ENCODE results near the gene NKD2.

Gene NKD2

DNA sequence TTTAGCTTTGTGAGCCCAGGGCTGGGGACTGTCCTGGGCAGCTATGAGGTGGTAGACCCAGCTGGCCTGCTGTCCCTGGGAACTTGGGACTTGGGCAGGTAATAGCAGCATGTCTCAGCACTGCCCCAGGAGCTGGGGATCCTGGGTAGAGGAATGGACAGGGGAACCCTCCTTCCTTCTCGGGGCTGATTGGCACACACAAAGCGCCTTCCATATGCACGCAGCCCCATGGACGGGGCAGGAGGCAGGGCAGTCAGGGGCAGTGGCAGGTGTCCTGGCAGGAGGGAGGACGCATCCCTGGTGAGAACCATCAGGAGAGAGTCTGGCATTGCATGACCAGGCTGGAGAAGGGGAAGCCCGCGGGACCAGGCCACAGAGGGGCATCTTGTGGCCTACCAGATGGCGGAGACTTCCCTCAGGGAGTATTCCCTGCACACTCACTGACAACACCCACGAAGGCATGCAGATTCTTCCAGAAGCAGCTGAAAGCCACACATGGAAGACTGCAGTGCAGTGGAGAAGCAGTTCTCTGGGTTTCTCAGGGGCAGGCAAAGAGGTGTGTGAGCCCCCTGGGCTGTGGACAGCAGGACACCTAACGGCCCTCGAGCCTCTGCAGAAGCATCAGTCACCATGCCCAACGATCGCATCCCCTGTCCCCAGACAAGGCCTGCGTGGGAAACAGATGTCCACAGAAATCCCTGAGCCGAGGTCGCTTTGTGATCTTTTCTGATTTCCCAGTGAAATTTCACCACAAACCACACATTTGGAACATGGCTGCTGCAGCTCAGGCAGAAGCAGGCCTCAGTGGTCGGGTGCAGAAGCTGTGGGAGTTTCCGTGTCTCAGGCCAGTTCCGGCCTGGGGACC, 7.0 kb upstream of the NKD2 start:
- DNase-seq: no peak

DNA sequence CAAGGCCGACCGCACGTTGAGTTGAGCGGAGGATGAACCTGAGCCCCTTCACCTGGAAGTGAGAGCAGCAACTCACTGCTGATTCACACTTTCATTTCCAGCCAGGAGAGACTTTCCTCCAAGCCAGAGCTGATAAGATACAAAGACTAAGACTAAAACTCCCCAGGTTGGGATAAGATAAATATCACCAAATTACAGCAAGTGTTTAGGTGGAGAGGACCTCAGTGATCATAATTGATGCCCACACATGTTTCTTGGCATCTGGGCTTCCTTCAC, 6.4 kb upstream of the NKD2 start:
- DNase-seq: no peak

DNA sequence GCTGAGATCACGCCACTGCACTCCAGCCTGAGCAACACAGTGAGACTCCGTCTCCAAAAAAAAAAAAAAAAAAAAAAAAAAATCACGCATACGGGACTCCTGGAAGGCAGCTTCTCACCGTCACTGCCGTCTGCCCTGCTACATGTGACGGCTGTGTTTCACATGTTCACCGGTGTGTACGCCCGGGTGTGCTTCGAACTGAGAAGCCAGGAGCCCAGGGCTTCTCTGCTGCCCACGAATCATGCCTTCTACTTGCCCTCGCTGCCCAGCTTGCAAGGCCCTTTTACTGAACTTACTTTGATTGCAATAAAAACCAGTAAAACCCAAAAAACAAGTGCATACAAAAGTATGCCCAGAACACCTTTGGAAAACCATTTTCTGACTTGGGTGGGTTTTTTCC, 5.8 kb upstream of the NKD2 start:
- no peak for DNase-seq

DNA sequence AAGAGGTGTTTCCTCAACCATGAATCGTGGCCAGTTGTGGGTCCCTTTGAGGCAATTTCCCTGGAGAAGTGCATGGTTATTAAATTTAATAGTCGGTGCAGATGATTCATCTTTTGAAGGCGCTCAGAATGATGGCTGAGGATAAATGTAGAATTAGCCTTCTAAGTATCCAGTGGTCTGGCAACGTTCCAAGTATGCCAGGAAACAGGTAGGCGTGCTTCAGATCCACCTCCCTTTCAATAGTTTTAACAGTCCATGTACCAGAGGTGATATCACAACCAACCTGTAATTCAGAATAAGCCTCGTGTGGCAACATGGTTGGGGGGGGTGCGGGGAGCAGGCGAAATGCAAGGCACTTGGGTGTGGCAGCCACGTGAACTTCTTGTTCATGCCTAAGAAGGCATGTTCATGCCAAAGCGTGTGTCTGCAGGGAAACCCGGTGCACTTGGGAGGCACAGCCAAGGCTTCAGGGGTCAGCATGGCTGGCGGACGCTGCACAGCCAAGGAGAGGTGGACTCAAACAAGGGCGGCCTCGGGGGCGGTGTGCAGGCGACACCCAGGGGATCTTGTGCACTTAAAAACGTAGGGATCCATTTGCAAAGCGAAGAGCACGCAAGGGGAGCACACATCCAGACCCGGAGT, 5.2 kb upstream of the NKD2 start:
- DNase-seq: peak; percentile 13

DNA sequence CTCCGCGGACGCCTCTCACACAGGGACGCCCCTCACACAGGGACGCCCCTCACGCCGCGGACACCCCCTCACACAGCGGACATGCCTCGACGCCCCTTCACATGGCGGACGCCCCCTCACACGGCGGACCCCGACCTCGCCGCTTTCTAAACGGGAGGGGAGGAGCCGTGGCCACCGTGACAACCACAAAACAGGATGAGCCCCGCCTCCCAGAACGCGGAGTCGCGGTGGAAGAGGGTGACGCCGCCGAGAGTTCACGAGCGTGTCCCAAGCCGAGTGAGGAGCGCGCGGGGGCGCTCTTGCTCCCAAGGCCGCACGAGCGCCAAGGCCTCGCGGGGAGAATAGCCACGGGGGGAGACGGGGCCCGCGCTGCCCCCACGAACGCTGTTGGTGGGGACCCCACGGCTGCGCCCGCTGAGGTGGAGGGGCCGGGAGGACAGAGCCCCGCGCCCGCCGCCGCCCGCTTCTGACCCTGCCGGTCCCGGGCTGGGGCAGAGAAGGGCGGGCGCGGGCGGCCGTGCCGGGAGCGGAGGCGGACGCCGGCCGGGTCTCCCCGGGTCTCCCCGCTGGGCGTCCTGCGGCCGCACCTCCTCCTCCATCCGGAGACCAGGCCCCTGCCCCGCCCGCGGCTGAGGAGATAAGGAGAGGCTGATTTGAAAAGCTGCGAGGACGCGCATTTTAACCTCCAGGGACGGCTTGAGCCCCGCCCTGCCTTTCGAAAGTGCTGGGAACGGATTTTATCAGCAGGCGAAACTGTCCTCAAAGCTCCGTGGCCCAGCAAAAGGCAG, 3.9 kb upstream of the NKD2 start:
- DNase-seq: peak; percentile 18

DNA sequence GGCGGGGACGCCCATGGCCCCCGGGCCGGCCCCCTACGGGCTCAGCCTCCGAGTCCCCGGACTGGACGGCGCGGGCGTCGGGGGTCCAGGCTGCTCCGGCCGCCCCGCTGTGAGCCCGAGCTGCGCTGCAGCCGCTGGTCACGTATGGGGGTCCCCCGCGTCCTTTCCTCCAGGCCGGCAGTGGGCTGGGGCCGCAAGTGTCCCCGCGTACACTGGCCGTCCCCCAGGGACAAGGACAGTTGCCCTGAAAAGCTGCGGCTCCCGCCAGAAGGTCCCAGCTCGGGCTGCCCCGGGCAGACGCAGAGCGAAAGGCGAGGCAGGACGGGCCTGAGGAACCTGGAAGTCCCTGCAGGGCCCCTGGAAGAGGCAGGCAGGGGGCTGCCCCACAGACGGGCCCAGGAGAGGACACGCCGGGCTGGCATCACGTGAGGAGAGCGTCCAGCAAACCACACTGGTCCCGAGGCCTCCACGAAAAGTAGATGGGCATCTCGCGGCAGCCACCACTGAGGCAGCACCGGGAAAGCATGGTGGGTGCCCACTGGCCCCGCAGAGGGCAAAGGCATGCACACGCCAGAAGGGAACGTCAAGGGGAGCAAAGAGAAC, 3.3 kb upstream of the NKD2 start:
- DNase-seq: no peak

DNA sequence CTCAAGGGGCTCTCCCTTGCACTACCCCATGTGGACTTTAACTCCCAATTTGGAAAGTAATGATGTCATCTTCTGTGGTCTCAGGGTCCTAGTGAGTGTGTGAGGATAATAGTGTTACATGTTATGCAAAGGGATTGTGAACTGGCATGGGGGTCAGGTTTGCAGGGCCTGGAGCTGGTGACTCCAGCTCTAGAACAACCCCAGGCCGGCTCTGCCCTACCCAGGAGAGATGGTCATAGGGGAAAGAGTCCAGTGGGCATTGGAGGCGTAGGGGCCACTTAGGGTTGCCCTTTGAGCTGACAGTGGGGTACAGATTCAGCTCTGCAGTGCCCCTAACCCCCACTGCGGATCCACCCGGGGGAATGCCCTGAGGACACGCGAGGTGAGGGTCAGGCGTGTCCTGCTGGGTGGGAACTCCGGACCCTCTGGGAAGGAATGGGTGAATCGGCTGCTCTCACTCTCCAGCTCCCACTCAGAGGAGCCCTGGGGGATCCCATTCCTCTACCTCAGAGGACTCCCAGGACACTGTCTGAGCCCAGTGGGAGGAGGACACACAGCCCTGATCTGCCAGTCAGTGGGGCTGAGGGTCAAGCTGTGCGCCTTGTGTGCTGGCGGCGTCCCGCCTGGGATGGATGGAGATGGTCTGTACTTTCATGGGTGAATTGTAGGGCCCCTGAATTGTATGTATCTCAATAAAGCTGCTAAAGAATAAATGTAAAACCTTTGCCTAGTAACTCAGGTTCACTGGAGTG, 2.5 kb upstream of the NKD2 start:
- no peak for DNase-seq

DNA sequence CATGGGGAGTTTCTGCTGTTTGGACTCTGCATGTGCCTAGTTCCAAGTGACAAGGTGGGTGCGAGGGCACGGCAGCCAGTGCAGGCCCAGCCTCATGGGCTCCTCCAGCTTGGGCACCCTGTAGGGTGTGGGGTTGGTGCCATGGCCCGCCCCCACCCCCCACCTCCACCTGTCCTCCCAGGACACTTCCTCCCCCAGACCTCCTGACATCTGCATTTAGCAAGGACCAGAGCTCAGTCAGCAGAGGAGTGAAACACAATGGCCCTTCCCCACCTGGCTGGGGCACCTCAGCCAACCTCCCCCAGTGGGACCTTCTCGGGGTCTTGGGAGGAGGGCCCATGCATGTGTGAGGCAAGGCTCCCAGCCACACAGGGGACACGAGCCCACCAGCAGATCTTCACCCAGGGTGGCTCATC, 1.9 kb upstream of the NKD2 start:
- no peak for DNase-seq

DNA sequence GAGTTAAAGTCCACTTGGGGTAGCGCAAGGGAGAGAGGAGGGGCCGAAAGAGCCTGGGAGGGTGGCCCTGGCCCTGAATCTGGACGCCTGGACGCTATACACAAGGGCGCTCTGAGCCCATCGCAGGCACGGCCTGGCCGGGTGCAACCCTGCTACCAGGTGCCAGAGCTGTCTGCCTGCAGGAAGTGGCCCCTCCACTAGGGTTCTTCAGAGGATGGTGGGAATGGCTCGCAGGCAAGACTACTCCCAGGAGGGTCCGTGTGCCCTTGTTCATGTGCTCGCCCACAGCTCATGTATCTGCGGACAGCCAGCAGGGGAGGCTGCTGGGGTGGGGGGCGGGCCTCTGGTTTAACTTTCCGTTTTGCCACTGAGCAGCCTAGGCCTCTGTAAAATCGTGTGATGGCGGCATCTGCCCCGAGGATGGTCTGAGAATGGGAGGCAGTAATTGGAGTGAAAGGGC, 1.4 kb upstream of the NKD2 start:
- no peak for DNase-seq

DNA sequence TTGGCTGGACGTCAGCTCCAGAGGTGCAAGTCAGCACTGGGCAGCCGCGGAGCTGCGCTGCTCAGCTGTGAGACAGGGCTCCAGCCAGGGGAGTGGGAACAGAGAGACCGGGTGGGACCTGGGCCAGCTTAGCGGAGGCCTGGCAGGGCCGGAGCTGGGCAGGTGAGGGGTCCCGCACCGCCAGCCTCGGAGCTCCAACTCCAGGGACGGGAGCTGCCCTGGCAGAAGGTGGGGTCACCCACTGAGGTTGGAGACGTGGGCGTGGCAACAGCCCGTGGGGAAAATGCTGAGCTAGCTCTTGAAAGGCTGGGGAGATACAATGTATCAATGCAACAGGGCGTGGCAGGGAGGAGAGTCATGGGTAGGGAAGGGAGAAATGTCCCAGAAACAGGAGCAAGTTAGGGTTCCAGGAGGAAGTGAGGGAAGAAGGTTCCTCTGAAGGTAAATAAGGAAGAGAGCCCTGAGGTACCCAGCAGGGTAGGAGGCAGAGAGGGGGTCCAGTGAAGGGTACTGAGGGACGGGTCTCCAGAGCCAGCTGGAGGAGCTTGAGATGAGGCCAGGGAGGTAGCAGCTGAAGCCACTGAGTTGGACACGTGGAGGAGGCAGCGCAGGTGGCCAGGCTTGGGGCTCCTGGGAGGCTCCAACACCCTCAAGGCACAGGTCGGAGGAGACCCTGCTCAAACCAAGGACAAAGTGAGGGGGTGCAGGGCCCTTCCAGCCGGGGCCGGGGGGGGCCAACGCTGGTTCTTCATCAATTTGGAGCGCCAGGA, 736 bp upstream of the NKD2 start:
- DNase-seq: no peak

DNA sequence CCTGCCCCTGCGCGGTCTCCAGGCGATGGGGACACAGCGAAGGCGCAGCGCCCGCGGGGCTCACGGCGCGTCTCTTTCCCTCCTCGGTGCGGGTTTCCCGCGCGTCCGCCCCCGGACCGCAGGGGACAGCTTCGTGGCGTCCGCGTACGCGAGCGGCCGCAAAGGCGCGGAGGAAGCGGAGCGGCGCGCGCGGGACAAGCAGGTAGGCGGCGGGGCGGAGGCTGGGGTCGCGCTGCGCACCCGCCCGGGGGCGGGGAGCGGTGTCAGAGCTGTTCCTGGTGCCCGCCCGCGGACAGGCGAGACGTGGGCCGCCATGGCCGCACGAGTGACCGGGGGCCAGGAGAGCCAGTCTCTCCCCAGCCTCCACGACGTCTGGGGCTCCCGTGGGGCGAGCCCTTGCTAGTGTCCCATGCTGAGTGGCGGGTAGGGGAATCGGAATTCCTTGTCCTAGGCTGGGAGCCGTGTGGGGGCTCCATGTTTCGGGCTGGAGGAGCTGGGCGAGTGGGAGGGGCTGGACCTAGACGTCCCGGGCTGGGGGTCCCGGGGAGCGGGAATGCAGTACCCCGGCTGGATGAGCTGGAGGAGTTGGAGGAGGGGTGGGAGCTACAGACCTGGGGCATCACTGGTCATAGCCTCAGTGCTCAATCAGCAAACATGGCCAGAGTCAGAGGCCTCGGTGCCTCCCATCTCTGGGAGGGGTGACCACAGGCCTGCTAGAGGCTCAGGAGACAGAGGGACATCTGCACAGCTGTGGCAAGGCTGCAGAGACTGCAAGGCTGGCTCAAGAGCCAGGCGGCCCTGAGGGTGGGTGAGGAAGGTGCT, 968 bp downstream of the NKD2 start:
- no peak for DNase-seq

DNA sequence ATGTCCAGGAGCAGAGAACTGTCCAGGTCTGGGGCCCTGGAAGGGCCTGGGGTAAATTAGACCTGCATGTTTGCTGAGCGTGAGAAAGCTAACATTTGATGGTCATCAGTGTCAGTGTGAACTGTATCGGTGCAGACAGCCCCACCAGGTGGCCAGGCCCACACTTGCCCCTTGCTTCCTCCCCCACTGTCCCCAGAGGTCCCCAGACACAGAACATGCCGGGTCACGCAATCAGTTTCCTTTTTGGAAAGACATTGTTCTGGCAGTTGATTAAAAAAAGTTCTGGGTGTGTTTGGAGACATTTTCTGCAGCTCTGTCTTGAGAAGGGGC, 1.5 kb downstream of the NKD2 start:
- no peak for DNase-seq

DNA sequence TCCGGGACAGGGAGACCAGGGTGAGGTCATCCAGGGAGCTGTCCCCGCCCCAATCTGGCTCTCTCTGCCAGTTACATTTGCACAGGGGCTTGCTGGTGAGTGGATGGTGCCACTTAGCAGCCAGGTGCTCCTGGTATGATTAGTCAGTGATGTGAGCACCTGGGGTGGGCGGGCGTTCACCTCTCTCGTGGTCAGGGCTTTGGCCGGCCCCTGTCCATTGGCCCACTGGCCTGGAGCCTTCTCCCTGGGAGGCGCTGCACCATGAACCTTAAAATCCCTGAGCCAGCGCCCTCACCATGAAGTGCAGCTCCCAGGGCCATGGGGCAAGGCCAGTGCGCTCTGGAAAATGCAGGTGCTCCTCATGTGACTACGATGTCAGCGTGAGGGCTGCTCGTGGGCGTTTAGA, 2.0 kb downstream of the NKD2 start:
- DNase-seq: no peak

DNA sequence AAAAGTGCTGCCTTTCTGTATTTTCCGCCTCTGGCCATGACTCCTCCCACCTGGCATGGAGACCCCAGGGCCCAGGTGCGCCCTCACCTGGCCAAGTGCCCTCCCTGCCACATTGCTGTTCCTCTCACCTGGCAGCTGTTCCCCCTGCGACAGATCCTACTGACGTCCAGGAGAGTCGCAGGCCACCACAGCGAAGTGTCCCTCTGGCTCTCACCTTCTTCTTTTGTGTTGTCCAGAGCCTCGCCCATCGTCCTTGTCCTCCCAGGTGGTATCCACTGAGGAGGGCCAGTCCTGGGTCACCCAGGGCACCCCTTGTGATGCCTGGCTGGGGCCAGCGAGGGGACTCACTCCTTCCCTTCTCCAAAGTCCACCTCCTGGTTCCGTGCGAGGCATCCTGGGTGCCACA, 2.6 kb downstream of the NKD2 start:
- DNase-seq: peak; percentile 49

DNA sequence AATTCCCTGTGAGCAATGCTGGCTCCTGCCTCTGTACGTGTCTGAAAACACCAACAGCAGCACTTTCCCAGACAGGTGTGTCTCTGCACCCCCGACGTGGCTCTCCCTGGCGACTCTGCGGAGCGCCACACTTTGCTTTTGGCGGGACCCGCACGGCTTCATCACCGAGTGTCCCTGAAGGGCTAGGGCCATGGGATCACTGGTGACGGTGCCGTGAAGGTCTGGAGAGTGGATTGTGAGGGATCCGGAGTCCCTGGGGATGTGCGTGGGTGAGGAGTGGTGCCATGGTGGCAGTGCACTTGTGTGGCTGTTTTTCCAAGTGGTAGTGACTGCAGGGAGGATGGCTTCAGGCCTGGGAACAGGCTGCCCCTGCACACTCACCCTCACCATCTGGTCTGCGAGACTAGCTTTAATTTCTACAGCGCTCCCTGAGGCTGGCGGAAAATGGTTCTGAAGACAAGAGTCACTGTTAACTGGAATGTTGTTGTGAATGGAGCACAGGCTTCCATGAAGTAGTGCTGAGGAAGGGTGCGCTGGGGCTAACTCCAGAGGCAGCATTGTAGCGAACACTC, 3.2 kb downstream of the NKD2 start:
- DNase-seq: no peak

DNA sequence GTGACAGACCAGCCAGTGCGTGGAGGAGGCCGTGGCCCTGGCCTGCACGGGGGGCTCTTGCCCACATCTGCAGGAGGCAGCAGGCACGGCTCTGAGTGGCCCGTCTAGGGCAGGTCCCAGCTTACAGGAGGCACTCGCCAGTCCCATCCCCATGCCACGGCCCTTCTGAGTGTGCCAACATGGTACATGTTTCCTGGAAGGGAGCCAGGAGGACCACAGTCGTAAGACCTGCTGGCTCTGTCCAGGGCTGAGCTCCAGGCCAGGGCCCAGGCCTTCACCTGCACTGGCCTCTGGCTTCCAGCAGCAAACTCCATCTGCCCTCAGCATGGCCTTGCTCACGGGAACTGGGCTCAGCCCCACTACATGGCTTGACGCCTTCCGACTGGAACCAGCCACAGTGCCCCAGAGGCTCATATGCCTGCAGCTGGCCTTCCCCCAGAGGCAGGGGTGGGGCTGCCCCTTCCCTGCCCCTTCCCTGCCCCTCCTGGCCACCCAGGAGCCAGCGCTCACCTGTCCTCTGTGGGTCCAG, 3.8 kb downstream of the NKD2 start:
- DNase-seq: no peak

DNA sequence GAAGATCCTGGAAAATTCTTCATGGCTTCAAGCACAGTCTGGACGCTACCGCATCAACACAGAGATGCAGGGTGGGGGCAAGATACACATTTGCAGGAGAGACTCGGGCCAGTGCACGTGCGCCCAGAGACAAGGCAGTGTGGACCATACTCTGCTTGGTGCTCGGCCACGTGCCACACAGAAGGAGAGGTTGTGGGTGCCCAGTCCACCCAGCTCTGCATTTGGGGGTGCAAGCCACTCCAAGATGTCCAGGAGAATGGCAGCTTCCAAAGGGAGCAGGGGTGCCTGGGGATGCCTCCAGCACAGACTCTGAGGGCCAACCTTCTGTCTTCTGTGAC, 4.3 kb downstream of the NKD2 start:
- no peak for DNase-seq

DNA sequence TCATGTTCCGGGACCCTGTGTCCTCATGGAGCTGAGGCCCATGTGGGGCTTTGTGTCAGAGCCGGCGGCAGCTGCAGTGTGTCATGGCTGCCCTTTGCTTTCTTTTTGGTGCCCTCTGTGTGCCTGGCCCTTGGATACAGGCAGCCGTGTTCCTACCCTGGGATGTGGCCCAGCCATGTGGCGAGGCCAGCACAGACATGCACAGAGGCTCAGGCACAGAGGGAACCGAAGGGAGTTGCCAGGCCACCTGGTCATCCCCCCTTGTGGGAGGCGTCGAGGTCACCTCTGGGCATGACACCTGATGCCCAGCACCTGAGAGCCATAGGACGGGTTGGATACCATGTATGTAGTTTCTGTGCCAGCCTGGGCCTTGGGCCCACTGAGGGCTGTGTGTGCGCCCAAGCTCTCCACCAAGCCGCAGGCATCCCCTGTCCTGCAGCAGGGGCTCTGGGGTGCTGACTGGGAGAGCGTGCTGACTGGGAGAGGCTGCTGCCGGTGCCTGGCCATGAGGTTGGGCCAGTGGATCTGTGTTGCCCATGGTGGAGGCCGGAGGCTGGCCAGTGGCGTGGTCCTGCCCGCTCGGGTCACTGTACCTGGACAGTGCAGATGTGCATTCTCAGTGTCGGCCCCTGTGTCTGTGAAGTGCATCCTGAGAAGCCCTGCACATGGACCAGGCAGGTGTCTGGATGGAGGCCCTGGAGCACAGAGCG, 4.8 kb downstream of the NKD2 start:
- DNase-seq: no peak

DNA sequence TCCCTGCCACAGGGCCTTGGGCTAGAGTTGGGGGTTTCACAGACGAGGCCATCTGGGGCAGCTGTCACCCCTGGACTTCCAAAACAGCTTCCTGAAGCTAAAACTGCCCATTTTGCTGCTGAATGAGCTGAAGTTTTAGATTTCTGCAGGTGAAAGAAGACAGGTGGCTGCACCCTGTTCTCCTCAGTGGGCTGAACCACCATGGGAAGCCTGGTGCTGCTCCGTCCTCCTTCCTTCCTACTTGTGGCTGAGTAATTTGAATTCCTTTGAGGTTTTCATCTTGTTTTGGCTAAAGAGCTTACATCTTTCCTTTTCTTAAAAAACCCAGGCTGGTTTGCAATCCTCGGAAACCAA, 5.3 kb downstream of the NKD2 start:
- DNase-seq: no peak

DNA sequence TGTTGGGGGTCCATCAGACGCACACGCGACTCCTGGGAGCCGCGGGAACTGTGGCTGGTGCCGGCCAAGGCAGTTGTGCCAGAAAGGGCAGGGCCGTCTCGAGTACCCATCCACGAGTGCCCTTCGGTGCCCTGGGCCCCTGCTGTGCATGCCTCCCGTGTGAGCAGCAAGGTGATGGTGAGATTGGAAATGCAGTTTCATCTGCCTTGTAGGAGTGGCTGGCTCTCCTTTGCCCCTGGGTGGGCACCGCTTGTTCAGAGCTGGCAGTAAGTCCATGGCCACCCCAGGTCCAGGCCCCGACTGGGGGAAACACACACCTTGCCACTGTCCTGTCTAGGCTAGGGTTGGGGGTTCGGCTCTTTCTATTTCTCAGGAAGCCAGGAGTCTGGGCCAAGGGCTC, 5.7 kb downstream of the NKD2 start:
- no peak for DNase-seq

All from NCI-H82 (cell line).